Stimulated activated CD8-positive, alpha-beta memory T cell treated with anti-CD3 and anti-CD28 coated beads, Interleukin-12 subunit alpha, Interleukin-12 subunit beta, amount 100 ng/mL, for 24 hours (primary cell): ENCODE data around the gene IL1A.

Source experiments
- DNase-seq: peaks from one replicate; pipeline ENCODE4 v3.0.0-alpha.2; 2020; ENCODE audit errors: extremely low read depth

Gene IL1A

DNA sequence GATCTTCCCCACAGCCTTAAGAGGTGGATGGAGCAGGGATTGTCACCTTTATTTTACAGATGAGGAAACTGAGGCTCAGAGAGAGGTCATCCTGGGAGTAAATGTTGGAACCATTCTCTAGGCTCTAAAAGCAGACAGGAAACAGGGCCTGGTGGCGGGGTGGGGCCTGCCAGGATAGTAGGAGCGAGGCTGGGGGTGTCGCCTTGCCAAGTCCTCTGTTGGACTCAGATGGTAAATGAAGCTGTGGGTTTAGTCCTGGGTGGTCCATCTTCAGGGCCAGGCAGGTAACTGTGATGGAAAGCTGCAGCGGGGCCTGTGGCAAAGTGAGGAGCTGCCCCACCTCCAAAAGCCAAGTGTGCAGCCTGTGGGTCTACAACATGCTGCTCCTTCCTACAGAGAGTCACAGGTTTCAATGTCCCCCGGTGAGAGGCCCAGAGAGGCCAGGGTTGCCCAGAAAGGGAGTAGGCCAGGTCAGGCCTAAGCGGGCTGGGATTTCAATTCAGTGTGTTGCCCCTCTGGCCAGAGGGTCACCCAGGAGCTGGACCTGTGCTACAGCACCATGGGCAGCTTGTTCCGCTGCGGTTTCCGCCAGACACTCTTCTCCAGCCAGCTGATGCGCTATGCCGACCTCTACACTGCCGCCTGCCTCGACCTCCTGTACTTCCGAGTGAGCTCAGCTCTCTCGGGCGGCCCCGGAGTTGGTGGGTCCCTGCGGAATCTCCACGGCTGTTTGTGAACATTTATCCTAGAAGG, 56.8 kb downstream of the IL1A start:
- no peak for DNase-seq

- DNase-seq = peak; percentile 63
Measured at GRCh38 chr2:112726487-112727190, 57.7 kb downstream of the IL1A start.

- DNase-seq = no peak
Measured at GRCh38 chr2:112725545-112726457, 58.5 kb downstream of the IL1A start.

DNA sequence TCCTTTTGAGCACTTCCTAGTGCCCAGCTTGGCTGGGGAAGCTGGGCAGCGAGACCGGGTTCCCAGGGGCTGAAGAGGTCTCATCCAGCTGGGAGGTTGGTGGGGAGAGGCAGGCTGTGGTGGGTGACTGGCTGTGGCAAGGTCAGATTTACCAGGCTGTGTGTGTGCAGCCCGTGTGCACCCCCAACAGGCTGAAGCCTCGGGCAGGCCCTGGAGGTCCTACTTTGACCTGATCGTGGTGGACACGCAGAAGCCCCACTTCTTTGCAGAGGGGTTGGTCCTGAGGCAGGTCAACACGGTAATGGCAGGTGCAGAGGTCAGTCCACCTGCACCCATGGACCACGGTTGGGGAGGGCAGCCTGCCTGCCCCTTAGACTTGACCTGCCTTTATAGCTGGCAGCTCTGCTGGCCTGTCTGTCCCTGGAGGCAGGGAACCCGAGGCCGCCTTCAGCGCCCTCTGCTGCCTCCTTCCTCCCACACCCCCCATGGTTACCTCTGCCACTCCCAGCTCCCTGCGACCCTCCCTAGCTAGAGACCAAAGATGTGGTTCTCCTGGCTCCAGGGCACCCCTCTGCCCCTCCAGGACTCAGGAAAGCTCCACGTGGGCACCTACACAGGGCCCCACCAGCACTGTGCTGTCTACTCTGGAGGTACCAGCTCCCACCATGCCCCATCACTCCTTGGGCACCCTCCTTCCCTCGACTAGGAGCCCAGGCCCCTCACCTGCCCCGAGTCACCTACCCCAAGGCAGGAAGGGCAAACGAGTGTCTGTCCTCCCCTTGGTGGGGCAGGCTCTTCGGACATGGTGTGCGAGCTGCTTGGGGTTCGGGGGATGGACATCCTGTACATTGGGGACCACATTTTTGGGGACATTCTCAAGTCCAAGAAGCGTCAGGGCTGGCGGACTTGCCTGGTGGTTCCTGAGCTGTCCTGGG, 59.4 kb downstream of the IL1A start:
- DNase-seq = no peak

DNA sequence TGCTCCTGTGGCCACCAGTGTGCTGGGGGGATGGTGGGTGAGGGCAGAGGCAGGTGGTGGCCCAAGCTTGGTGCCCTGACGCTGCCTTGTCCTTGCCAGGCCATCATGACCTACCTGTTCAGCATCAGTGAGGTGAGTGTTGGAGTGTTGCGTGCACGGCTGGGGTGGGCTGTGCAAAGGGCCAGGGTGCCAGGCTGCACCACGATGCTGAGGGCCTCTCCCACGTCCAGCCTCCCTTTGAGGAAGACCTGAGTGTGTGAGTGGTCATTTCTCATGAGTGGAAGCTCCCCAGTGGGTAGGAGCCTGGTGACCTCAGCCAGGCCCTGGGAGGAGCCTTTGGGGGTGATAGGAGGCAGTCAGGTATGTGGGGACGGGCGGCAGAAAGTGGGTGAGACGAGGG, 60.3 kb downstream of the IL1A start:
- DNase-seq = no peak
